HG02610 (cell line): ENCODE data around the gene LRP11.
A peak's percentile ranks its signal among the peaks of the same experiment; 100 is the strongest.
"Not testable (repeated sequence)": the region's sequence is repeated elsewhere in the genome, so short reads cannot be mapped to it uniquely, and the experiment has no call there.

Experiments used
- ATAC-seq: cut with Tn5 transposase; IDR thresholded peaks from one replicate; pipeline ENCODE4 v1.9.1; 2021; ENCODE audit warnings: mild to moderate bottlenecking, moderate library complexity; ENCODE audit not compliant: unreplicated experiment

LRP11 gene, protein sequence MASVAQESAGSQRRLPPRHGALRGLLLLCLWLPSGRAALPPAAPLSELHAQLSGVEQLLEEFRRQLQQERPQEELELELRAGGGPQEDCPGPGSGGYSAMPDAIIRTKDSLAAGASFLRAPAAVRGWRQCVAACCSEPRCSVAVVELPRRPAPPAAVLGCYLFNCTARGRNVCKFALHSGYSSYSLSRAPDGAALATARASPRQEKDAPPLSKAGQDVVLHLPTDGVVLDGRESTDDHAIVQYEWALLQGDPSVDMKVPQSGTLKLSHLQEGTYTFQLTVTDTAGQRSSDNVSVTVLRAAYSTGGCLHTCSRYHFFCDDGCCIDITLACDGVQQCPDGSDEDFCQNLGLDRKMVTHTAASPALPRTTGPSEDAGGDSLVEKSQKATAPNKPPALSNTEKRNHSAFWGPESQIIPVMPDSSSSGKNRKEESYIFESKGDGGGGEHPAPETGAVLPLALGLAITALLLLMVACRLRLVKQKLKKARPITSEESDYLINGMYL

DNA sequence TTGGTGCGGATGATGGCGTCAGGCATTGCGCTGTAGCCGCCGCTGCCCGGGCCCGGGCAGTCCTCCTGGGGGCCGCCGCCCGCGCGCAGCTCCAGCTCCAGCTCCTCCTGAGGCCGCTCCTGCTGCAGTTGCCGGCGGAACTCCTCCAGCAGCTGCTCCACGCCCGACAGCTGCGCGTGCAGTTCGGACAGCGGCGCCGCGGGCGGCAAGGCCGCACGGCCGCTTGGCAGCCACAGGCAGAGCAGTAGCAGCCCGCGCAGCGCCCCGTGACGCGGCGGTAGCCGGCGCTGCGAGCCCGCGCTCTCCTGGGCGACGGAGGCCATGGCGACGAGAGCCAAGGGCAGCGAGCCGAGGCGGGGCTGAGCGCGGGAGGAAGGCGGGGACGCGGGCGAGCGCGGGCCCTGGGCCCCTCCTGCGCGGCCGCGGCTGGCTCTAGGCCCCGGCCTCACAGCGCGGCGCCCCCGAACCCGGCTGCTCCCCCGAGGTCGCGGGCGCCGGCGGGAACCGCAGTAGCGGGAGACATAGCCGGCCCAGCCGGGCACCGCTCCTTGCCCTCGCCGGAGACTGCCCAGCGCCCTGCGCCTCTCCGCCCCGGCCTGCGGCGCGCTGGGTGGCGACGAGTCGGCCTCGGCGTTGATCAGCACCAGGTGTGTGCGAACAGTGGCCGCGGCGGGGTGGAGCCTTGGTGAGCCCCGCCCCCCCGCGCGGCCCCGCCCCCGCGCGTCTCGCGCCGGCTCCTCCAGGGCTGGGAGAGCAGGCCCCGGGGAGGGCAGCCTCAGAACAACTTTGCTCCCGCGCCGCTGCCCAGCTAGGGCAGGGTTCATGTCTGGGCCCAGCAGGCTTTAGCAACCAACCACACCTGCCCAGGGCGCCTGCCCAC lies at the start of gene LRP11:
TSS of gene LRP11 (minus strand) at position 662 of the 880 bp plus-strand sequence. CDS start at position 323, 339 bp downstream.
- peak; percentile 81 for ATAC-seq

DNA sequence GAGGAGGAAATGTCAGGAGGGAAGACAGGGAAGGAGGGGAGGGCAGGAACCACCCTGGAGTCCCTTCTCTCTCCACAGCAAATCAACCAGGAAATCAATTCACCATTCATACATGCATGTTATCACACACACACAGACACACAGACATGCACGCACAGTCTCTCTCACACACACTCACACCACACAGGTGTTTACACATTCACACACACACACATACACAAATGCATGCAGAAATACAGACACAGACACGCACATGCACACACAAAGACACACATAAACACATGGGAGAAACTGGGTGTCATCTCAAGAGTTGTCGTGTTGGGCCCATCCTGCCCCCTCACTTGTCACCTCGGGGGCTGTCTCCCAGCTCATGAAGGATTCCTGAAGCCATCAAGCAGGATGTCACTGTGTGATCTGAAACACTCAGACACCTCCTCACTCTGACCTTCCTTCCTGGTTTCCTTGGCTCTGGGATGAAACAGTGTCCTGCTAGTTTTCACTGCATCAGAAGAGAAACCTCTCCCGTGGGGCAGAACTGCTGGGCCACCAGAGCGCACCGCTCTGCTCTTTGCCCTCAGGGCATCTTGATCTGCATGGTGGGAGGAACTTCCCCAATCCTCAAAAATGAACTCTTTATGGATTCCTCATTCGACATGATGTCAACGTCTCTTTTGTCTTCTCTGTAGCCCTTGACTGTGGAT lies 49.5 kb upstream of the LRP11 start:
- ATAC-seq = no peak

DNA sequence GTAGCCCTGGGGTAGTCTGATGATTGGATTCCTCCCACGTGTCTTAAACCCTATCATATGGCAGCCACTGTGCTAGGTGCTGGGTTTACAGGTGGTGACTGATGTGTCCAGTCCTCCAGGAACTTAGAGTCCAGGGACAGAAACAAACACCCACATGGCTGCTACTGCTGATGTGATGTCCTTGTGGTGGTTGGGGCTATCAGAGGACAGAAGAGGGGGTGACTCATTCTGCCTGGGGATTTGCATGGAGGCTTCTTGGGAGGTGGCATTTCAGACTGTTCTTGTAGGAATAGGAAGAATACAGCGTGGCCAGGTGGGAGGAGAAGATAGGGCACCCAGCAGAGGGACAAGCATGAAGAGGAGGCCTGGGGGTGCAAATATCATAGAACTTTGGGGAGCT lies 48.9 kb upstream of the LRP11 start:
- ATAC-seq = no peak

DNA sequence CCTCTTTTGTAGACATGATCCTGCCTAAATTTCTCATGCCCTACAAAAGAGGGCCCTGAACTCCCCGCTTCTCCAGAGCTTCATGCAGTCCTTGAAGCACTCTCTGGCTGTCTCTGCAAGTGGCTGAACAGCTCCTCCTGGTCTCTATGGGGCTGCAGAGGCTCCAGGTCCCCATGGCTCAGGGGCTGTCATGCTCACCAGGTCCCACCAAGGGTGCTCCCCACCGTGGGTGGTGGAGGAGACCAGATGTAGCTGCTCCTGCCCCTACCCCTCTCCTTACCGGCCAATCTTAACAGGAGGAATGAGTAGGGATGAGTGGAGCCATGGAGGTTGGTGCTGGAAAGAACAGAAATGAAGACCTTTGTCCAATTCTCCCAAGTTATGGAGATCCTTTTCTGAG lies 48.5 kb upstream of the LRP11 start:
- ATAC-seq = not testable (repeated sequence)

DNA sequence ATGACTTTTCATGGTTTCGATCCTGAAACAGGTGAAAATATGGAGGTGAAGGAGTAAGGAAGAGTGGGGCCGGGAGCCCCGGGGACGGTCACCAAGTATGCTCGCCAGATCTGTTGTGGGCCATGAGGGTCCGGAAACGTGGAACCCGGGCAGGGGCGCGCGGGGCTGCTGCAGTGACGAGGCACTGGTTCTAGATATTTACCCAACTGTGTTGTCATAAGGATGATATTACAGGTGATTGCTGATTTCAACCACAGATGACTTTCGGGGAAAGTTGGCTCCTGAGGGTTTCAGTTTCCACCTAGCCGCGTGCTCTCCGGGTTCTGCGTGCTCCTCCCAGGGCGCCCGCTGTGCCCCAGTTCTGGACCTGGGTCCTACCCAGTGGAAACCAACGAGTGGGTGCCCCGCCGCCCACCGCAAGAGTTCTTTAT lies 46.6 kb upstream of the LRP11 start:
- no peak for ATAC-seq

DNA sequence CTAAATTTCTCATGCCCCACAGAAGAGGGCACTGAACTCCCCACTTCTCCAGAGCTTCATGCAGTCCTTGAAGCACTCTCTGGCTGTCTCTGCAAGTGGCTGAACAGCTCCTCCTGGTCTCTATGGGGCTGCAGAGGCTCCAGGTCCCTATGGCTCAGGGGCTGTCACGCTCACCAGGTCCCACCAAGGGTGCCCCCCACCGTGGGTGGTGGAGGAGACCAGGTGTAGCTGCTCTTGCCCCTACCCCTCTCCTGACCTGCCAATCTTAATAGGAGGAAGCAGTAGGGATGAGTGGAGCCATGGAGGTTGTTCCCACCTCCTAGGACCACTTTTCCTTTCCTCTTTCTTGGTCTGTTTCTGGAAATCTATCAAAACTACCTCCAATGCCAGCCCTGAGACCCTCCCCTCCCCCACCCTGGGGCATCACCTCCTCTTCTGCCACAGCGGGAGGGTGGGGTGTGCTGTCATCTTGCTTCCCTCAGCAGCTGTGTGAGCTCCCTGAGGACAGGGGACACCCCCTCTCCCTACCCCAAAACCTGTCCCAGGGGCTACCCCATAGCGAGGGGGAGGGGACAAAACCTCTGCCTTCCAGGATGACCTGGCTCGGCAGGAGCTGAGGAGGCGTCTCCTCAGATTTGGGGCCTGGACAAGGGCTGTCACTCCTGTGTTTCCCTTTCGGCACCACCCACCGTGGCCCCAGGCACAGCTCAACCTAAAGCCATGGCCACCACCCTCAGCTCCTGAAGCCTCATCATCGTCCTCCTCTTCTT lies 45.7 kb upstream of the LRP11 start:
- no peak for ATAC-seq

DNA sequence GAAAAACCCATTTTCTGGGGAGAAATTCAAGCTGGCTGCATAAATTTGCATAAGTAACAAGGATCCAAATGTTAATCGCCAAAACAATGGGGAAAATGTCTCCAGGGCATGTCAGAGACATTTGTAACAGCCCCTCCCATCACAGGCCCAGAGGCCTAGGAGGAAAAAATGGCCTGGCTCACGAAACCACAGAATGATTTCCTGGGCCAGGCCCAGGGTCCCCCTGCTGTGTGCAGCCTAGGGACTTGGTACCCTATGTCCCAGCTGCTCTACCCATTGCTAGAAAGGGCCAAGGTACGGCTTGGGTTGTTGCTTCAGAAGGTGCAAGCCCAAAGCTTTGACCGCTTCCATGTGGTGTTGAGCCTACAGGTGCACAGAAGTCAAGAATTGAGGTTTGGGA lies 44.3 kb upstream of the LRP11 start:
- not testable (repeated sequence) for ATAC-seq

DNA sequence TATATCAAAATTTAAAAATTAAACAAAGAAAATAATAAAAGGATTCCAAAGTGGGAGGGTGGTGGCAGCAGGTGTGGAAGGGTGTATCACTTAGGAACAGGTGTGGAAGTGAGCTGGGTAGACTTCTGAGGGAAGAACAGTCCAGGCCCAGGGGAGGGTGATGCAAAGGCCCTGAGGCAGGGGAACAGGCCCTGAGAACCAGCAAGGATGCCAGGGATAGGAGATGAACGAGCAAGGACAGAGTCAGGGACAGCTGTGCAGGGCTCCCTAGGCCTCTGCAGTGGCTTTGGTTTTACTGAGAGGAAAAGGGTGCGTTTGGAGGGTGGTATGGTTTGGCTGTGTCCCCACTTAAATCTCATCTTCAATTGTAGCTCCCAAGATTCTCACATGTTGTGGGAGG lies 43.2 kb upstream of the LRP11 start:
- ATAC-seq = no peak

DNA sequence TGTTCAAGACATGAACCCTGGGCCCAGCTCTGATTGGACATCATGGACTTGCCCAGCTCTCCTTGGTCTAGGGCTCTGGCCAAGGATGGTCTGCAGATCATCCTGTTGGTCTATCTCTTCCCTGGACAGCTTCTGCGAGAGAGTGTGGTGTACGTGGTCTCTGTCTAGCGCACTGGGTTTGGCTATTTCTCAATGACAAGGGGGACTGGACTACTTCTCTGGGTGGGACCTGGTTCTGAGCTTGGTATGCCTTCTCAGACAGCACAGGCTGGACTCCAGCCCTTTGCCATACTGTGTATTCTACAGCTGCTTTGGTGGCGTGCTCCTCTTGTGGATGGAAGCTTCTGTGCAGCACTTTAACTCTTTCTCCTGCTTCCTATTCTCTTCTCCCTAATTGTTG lies 42.2 kb upstream of the LRP11 start:
- ATAC-seq = no peak

DNA sequence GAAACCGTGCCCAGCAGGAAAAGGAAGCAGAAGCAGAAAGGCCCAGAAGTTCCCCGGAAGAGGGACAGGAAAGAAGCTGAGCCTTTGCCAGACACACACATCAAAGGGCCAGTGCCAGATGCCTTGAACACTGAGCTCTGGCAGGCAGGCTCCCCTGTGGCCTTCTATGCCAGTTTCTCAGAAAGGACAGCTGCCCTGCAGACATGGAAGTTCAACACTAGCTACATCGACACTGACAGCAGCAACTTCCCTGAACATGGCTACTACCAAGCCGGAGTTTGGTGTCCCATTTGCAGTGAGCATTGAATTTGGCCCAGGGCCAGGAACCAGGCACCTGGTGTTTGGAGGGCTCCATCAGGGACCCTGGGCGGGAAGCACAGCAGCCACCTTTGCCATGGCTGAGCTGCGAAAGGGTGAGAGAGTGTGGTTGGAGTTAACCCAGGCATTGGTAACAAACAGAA lies 41.8 kb upstream of the LRP11 start:
- no peak for ATAC-seq

DNA sequence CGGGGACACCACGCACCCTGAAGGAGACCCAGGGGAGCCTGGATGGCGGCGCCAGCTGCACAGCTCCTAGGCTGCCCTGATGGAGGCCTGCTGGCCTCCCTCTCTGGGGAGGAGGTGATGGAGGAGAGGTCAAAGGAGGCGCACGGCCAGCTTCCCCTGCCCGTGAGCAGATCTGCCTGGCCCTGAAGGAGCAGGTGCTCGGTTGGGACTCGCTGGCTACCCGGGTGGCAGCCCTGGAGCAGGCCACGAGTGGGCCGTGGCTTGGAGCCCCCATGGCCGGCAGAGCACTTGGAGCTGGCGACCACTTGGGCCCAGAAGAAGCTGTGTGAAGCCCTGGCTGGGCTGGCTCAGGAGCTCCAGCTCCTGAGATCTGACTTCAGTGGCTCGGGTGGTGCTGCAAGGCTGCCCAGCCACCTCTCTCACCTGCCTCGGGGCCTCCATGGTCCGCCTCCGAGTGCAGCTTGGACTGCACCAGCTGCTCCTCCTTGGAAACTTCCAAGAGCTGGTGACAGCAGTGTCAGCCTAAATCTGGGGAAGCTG lies 41.3 kb upstream of the LRP11 start:
- no peak for ATAC-seq

DNA sequence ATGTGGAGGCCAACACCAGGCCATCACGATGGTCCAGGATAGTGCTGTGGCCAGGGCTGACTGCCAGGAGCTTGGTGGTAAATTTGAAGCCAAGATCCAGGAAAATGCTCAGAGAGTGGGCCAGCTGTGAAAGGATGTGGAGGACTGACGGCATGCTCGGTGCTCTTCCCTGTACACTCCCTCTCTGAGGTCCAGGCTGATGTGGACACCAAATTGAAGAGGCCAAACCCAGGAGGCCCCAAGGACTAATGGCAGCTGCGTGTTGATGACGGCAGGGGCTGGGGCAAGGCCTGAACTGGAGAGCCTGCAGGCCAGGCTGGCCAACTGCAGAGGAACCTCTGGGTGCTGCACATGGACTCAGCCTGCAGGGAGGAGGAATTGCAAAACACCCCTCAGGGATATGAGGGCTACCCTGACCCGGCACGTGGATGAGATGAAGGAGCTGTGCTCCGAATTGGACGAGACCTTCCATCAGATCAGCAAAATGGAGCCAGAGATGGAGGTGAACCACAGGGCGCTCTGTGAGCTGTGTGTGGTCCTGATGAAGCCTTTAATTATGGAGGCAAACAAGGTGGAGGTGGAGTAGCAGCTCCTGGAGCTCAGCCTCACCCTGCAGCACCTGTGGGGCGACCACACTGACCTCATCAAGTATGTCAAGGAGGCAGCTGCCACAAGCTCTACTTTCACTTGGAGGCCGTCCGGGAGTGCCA lies 40.7 kb upstream of the LRP11 start:
- no peak for ATAC-seq

DNA sequence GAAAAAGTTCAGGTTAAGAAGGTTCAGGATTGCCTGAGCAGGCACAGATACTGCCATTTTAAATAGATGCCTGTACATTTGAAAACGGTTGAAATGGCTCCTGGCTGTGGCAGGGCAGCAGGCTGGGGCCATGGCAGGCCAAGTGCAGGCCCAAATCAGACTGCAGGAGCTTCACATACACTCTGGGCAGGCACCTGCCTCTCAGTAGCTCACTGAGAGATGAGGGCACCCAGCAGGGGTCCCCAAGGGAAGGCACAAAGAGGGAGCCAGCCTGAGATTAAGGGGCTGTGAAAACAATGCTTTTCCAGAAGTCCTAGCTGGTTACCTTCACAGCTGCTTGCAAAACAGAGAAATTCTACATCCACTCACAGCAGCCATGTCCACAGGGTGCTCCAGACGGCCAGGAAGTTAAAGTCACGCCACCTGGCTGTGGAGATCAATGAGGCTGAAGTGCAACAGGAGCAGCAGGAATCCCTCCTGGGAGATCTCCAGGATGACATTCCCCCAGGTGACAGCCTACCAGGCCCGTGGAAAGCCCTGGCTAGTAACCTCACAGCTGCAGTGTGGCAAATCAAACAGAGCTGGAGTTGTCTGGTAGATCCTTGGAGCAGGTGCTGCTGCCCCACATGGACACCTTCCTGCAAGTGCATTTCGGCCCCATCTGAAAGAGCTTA lies 39.9 kb upstream of the LRP11 start:
- no peak for ATAC-seq

DNA sequence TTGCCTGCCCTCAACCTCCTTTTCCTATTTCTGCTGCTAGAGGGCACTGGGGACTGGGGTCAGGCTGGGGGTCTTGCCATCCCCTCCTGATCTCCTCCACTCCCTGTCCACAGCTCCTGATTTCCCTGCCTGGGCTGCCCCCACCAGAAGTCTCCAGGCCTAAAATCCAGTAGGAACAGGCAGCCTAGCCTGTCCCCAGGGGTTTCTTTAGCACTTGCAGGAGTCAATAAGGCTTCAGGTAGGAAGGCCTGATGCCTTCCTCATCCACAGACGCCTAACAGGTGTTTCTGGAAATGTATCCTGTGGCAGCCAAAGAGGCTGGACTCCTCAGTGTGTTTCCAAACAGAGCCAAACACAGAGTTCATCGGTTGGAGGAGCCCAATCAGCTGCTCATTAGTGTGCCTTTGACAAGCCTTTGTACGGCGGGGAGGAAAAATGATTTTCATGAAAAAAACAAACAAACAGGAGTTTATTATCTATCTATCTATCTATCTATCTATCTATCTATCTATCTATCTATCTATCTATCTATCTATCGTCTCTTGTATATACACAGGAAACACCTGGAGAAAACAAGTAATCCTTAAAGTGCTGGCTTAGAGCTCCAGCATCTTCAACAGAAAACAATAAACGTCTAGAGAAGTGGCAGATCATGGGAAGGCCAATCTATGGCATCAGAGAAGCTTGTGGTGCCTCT lies 37.4 kb upstream of the LRP11 start:
- no peak for ATAC-seq

DNA sequence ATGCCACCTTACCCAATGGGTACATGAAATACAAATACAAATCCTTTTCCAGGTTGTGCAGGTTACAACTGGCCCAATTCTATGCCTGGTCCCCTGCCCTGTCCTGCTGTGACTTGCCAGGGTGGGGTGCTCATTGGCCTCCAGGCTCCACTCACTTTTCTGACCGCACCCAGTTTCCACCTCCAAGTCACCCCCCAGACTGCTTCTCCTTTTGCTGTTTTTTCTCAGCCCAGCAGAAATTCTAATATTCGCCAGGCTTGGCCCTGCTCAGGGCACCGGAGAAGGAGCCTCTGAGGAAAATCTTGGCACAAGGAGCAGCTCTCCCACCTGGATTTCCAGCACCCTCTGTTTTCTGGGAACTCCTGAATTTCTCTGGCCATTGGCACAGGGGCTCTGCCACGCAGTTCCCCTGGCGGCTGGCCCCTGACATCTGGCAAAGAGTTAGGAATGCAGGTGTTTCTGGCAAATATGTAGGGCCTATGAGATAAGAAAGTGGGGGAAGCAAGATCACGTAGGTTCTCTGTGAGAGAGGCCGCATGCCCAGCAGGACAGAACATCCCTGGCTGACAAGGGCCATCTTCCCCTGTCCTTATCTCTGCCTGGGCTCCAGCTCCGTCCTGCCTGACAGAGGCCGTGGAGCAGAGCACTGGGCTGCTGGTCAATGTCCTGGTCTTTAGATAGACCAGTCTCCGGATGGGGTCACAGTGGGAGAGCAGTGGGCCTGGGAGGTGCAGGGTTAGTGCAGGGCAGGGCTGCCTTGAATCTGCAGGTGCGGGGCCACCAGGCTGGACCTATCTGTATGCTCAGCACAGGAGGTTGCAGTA lies 36.7 kb upstream of the LRP11 start:
- ATAC-seq = no peak

DNA sequence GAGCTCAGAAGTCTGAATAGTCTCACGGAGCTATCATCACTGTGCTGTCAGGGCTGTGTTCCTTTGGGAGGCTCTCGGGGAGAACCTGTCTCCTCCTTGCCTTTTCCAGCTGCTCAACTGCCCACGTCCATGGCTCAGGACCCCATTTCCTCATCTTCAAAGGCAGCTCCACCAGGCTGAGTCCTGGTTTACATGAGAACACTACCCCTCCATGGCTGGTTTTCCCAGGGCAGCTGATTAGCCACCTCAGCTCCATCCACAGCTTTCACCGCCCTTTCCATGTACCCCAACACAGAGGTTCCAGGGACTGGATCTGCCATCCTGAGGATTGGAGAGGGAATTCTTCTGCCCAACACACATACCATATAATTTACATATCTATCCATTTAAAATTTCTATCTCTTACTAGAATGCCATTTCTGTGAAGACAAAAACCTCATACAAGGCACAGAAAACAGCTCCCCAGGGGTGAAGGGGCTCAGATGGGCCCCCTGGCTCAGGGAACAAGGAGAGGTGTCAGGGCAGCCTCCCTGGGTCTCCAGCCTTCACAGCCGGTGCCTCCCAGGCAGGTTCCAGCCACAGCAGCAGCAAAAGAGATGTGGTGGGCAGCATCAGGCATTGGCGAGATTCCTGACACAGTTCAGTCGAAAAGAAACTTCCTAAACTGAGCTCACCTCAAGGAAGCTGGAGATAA lies 35.9 kb upstream of the LRP11 start:
- ATAC-seq = no peak

DNA sequence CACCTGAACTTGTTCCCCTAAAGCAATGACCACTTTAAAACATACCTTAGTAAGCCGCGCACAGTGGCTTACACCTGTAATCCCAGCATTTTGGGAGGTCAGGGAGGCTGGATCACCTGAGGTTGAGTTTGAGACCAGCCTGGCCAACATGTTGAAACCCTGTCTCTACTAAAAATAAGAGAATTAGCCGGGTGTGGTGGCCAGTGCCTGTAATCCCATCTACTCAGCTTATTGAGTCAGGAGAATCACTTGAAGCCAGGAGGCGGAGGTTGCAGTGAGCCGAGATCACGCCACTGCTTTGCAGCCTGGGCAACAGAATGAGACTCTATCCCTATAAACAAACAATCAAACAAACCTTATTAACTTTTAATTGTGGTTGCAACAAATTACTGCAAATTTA lies 35.3 kb upstream of the LRP11 start:
- ATAC-seq = no peak
